ENCODE results near the gene TMEM63C. TPM values are rescaled to one million over a fixed set of nuclear protein-coding genes. Genes with fewer than 3 reads are reported as not detected.

Gene TMEM63C
- total RNA-seq, 4 donors from 2014 or later: 12.3 to 32.8 (median 19.9) TPM

- Histone ChIP-seq H3K36me3 (no peaks in the 10 kb centered on the region), H3K4me3 (peak overlapping the region; percentile 46), H3K4me1 (peaks cover 27% of the 10 kb centered on the region), H3K9me3 (no peaks in the 10 kb centered on the region), H3K27me3 (peaks cover 85% of the 10 kb centered on the region), H3K27ac (no peak overlapping the region)
- TF ChIP-seq CTCF (IDR thresholded peaks at IDR 0.05) (peak in 1 of 2 donors; percentile 46), POLR2AphosphoS5 (IDR thresholded peaks at IDR 0.05) (no peak)
- DNase-seq (ENCODE audit: low spot score in 2 of 2): no peak
- WGBS: 2% methylated on average over 33 of the region's 52 CpGs
These were observed 41.8 kb upstream of the TMEM63C start for GRCh38 chr14:77139540-77140358.

- H3K36me3 ChIP-seq: no peaks in the 10 kb centered on the region
- H3K4me3 ChIP-seq: peak overlapping the region; percentile 46
- no peaks in the 10 kb centered on the region for H3K9me3 ChIP-seq
- TF ChIP-seq POLR2AphosphoS5 (IDR thresholded peaks at IDR 0.05) (no peak), POLR2A (IDR thresholded peaks at IDR 0.05) (no peak), EP300 (IDR thresholded peaks at IDR 0.05) (no peak)
- no peak overlapping the region for H3K27ac ChIP-seq
- peaks cover 27% of the 10 kb centered on the region for H3K4me1 ChIP-seq
- peaks cover 93% of the 10 kb centered on the region for H3K27me3 ChIP-seq
- DNase-seq (ENCODE audit: low spot score in 2 of 2): no peak
- WGBS: 2% methylated on average over 10 of the region's 67 CpGs
These were observed 41.0 kb upstream of the TMEM63C start for GRCh38 chr14:77140359-77141213.

- Histone ChIP-seq H3K4me3 (peak within 1 kb of the TSS; percentile 46), H3K4me1 (peaks cover 27% of the 10 kb centered on the region), H3K9me3 (no peaks in the 10 kb centered on the region), H3K27ac (no peak within 1 kb of the TSS), H3K27me3 (peaks cover 98% of the 10 kb centered on the region), H3K36me3 (no peaks in the 10 kb centered on the region)
- TF ChIP-seq POLR2A (IDR thresholded peaks at IDR 0.05) (no peak), EP300 (IDR thresholded peaks at IDR 0.05) (no peak), CTCF (IDR thresholded peaks at IDR 0.05) (peak in 1 of 2 donors; percentile 36)
- WGBS: 0% methylated on average over 3 of the region's 77 CpGs
- no peak for DNase-seq (ENCODE audit: low spot score in 2 of 2)
These were observed 40.2 kb upstream of the TMEM63C start, which contains the start of gene ZDHHC22 for GRCh38 chr14:77141214-77142004. ZDHHC22 (minus strand) TSS chr14:77141791; CDS start chr14:77139738, 2,053 bp downstream.

- no peaks in the 10 kb centered on the region for H3K9me3 ChIP-seq
These were observed 39.4 kb upstream of the TMEM63C start for GRCh38 chr14:77142005-77142800.

More at GRCh38 chr14:77142005-77142800, 39.4 kb upstream of the TMEM63C start:
- WGBS: 9% methylated on average over 9 of the region's 9 CpGs
- H3K4me1 ChIP-seq: peaks cover 27% of the 10 kb centered on the region
- no peaks in the 10 kb centered on the region for H3K36me3 ChIP-seq
- no peak overlapping the region for H3K27ac ChIP-seq
- H3K4me3 ChIP-seq: peak overlapping the region; percentile 46
- DNase-seq (ENCODE audit: low spot score in 2 of 2): no peak
- TF ChIP-seq POLR2AphosphoS5 (IDR thresholded peaks at IDR 0.05) (no peak), POLR2A (IDR thresholded peaks at IDR 0.05) (no peak), EP300 (IDR thresholded peaks at IDR 0.05) (no peak), CTCF (IDR thresholded peaks at IDR 0.05) (no peak)
- H3K27me3 ChIP-seq: peaks cover 98% of the 10 kb centered on the region
